ENCODE data around the gene FAM120B. TPM values are rescaled to one million over a fixed set of nuclear protein-coding genes. Genes with fewer than 3 reads are reported as not detected.

FAM120B gene
- polyA plus RNA-seq, 1 donor from 2014 or later = 17.9 TPM

DNA sequence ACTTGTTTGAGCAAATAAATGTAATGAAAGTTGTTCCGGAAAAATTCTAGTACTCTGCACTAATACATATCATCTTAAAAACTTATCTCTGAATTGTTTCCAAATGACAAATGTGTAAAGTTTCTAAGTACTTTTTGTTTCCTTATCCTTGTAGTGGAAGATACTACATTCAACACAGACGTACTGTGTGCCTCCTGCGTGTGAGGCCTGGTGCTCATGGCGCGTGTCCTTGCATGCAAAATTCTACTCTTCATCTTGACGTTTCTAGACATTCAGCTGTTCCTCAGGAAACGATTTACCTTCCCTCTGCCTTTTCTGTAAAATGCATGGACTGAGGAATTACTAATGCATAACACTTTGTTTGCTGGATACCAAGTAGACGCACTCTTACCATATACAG is 27.1 kb upstream of the FAM120B start:
- TF ChIP-seq EP300 (conservative IDR thresholded peaks at IDR 0.05; ENCODE audit: poor library complexity, severe bottlenecking) (no peak), TAF1 (IDR thresholded peaks at IDR 0.05; ENCODE audit: low read depth) (no peak), POLR2AphosphoS5 (IDR thresholded peaks at IDR 0.05) (no peak), MXI1 (conservative IDR thresholded peaks at IDR 0.05; ENCODE audit: poor library complexity, severe bottlenecking) (no peak), RAD21 (conservative IDR thresholded peaks at IDR 0.05) (no peak)
- TF ChIP-seq, protein P1, sequence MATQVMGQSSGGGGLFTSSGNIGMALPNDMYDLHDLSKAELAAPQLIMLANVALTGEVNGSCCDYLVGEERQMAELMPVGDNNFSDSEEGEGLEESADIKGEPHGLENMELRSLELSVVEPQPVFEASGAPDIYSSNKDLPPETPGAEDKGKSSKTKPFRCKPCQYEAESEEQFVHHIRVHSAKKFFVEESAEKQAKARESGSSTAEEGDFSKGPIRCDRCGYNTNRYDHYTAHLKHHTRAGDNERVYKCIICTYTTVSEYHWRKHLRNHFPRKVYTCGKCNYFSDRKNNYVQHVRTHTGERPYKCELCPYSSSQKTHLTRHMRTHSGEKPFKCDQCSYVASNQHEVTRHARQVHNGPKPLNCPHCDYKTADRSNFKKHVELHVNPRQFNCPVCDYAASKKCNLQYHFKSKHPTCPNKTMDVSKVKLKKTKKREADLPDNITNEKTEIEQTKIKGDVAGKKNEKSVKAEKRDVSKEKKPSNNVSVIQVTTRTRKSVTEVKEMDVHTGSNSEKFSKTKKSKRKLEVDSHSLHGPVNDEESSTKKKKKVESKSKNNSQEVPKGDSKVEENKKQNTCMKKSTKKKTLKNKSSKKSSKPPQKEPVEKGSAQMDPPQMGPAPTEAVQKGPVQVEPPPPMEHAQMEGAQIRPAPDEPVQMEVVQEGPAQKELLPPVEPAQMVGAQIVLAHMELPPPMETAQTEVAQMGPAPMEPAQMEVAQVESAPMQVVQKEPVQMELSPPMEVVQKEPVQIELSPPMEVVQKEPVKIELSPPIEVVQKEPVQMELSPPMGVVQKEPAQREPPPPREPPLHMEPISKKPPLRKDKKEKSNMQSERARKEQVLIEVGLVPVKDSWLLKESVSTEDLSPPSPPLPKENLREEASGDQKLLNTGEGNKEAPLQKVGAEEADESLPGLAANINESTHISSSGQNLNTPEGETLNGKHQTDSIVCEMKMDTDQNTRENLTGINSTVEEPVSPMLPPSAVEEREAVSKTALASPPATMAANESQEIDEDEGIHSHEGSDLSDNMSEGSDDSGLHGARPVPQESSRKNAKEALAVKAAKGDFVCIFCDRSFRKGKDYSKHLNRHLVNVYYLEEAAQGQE (IDR thresholded peaks at IDR 0.05; ENCODE audit: borderline replicate concordance) = no peak
- H3K9me3 ChIP-seq (ENCODE audit: low read length) = no peaks in the 10 kb centered on the region
- H4K20me1 ChIP-seq (ENCODE audit: insufficient read depth) = no peaks in the 10 kb centered on the region
- no peak overlapping the region for H3K4me2 ChIP-seq (ENCODE audit: low read length)
- no peak overlapping the region for H3K4me3 ChIP-seq (ENCODE audit: low read length)
- no peaks in the 10 kb centered on the region for H3K79me2 ChIP-seq (replicated peaks; ENCODE audit: insufficient read depth, low read length)
- H2AFZ ChIP-seq (ENCODE audit: low read depth, low read length) = no peak overlapping the region
- no peak overlapping the region for H3K27ac ChIP-seq (ENCODE audit: low read length)
- H3K36me3 ChIP-seq (ENCODE audit: insufficient read depth, low read length) = no peaks in the 10 kb centered on the region
- no peak overlapping the region for H3K9ac ChIP-seq (ENCODE audit: low read length)
- no peaks in the 10 kb centered on the region for H3F3A ChIP-seq (ENCODE audit: insufficient read depth, low read length, poor library complexity, severe bottlenecking)
- no peaks in the 10 kb centered on the region for H3K27me3 ChIP-seq (ENCODE audit: insufficient read depth, low read depth, low read length)
- no peaks in the 10 kb centered on the region for H3K9me2 ChIP-seq (ENCODE audit: insufficient read depth, low read length)

GRCh38 chr6:170279977-170280688 is 26.4 kb upstream of the FAM120B start:
- Histone ChIP-seq H3F3A (ENCODE audit: insufficient read depth, low read length, poor library complexity, severe bottlenecking) (no peaks in the 10 kb centered on the region), H2AFZ (ENCODE audit: low read depth, low read length) (no peak overlapping the region), H3K9me3 (ENCODE audit: low read length) (no peaks in the 10 kb centered on the region), H3K4me2 (ENCODE audit: low read length) (no peak overlapping the region), H3K9ac (ENCODE audit: low read length) (no peak overlapping the region), H3K27me3 (ENCODE audit: insufficient read depth, low read depth, low read length) (no peaks in the 10 kb centered on the region), H3K4me3 (ENCODE audit: low read length) (no peak overlapping the region), H3K79me2 (replicated peaks; ENCODE audit: insufficient read depth, low read length) (peaks cover under 1% of the 10 kb centered on the region), H3K9me2 (ENCODE audit: insufficient read depth, low read length) (no peaks in the 10 kb centered on the region), H3K27ac (ENCODE audit: low read length) (no peak overlapping the region), H4K20me1 (ENCODE audit: insufficient read depth) (no peaks in the 10 kb centered on the region), H3K36me3 (ENCODE audit: insufficient read depth, low read length) (no peaks in the 10 kb centered on the region)
- TF ChIP-seq, protein P2, sequence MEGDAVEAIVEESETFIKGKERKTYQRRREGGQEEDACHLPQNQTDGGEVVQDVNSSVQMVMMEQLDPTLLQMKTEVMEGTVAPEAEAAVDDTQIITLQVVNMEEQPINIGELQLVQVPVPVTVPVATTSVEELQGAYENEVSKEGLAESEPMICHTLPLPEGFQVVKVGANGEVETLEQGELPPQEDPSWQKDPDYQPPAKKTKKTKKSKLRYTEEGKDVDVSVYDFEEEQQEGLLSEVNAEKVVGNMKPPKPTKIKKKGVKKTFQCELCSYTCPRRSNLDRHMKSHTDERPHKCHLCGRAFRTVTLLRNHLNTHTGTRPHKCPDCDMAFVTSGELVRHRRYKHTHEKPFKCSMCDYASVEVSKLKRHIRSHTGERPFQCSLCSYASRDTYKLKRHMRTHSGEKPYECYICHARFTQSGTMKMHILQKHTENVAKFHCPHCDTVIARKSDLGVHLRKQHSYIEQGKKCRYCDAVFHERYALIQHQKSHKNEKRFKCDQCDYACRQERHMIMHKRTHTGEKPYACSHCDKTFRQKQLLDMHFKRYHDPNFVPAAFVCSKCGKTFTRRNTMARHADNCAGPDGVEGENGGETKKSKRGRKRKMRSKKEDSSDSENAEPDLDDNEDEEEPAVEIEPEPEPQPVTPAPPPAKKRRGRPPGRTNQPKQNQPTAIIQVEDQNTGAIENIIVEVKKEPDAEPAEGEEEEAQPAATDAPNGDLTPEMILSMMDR (IDR thresholded peaks at IDR 0.05; ENCODE audit: poor library complexity, severe bottlenecking) = no peak
- TF ChIP-seq POLR2AphosphoS5 (IDR thresholded peaks at IDR 0.05) = no peak
- no peak for TF ChIP-seq TAF1 (IDR thresholded peaks at IDR 0.05; ENCODE audit: low read depth)
- no peak for TF ChIP-seq EZH2 (IDR thresholded peaks at IDR 0.05; ENCODE audit: borderline replicate concordance, insufficient read depth, low read length, poor library complexity, severe bottlenecking)
- TF ChIP-seq SMC3 (conservative IDR thresholded peaks at IDR 0.05; ENCODE audit: poor library complexity) = no peak
- no peak for TF ChIP-seq EP300 (conservative IDR thresholded peaks at IDR 0.05; ENCODE audit: poor library complexity, severe bottlenecking)
- TF ChIP-seq, protein P1 (IDR thresholded peaks at IDR 0.05; ENCODE audit: borderline replicate concordance) = no peak
- no peak for TF ChIP-seq RAD21 (conservative IDR thresholded peaks at IDR 0.05)
- TF ChIP-seq MXI1 (conservative IDR thresholded peaks at IDR 0.05; ENCODE audit: poor library complexity, severe bottlenecking) = no peak
